ENCODE data around the gene GPRC5D.

Gene GPRC5D

GRCh38 chr12:12936983-12937491 is 14.9 kb downstream of the GPRC5D start:
- TF ChIP-seq SUZ12 (IDR thresholded peaks at IDR 0.05; ENCODE audit: extremely low read depth, insufficient read depth, insufficient read length) (no peak), YY1 (IDR thresholded peaks at IDR 0.05; ENCODE audit: insufficient read depth, insufficient read length) (no peak), ZNF274 (IDR thresholded peaks at IDR 0.05; ENCODE audit: low read depth, low read length) (no peak)
- DNase-seq (ENCODE audit: low read depth, low spot score) = no peak
- no peaks in the 10 kb centered on the region for H3K9me3 ChIP-seq (ENCODE audit: insufficient read depth, low read length)
- no peaks in the 10 kb centered on the region for H3K27me3 ChIP-seq (ENCODE audit: insufficient read depth, insufficient read length)
- H3K4me3 ChIP-seq (ENCODE audit: insufficient read length, low read depth) = no peak overlapping the region
- no peaks in the 10 kb centered on the region for H3K4me1 ChIP-seq (ENCODE audit: insufficient read depth, insufficient read length)
- H3K36me3 ChIP-seq (ENCODE audit: insufficient read depth, insufficient read length, low read length) = no peaks in the 10 kb centered on the region
- H3K9ac ChIP-seq (ENCODE audit: insufficient read length, low read depth) = no peak overlapping the region

- no peaks in the 10 kb centered on the region for H3K4me1 ChIP-seq (ENCODE audit: insufficient read depth, insufficient read length)
- H3K36me3 ChIP-seq (ENCODE audit: insufficient read depth, insufficient read length, low read length) = no peaks in the 10 kb centered on the region
- H3K27me3 ChIP-seq (ENCODE audit: insufficient read depth, insufficient read length) = no peaks in the 10 kb centered on the region
- no peak overlapping the region for H3K4me3 ChIP-seq (ENCODE audit: insufficient read length, low read depth)
- H3K9me3 ChIP-seq (ENCODE audit: insufficient read depth, low read length) = peaks cover 11% of the 10 kb centered on the region; the same call in 1 of the 2 replicates
- no peak for DNase-seq (ENCODE audit: low read depth, low spot score)
- no peak overlapping the region for H3K9ac ChIP-seq (ENCODE audit: insufficient read length, low read depth)
- TF ChIP-seq SUZ12 (IDR thresholded peaks at IDR 0.05; ENCODE audit: extremely low read depth, insufficient read depth, insufficient read length) (no peak), ZNF274 (IDR thresholded peaks at IDR 0.05; ENCODE audit: low read depth, low read length) (no peak), YY1 (IDR thresholded peaks at IDR 0.05; ENCODE audit: insufficient read depth, insufficient read length) (no peak)
Measured at GRCh38 chr12:12934556-12934955, 17.4 kb downstream of the GPRC5D start.

GRCh38 chr12:12933742-12934141 is 18.2 kb downstream of the GPRC5D start:
- no peak overlapping the region for H3K9ac ChIP-seq (ENCODE audit: insufficient read length, low read depth)
- TF ChIP-seq ZNF274 (IDR thresholded peaks at IDR 0.05; ENCODE audit: low read depth, low read length) (no peak), SUZ12 (IDR thresholded peaks at IDR 0.05; ENCODE audit: extremely low read depth, insufficient read depth, insufficient read length) (no peak), YY1 (IDR thresholded peaks at IDR 0.05; ENCODE audit: insufficient read depth, insufficient read length) (no peak)
- H3K4me3 ChIP-seq (ENCODE audit: insufficient read length, low read depth) = no peak overlapping the region
- no peak for DNase-seq (ENCODE audit: low read depth, low spot score)
- H3K4me1 ChIP-seq (ENCODE audit: insufficient read depth, insufficient read length) = no peaks in the 10 kb centered on the region
- H3K9me3 ChIP-seq (ENCODE audit: insufficient read depth, low read length) = peaks cover 11% of the 10 kb centered on the region; the same call in 1 of the 2 replicates
- no peaks in the 10 kb centered on the region for H3K36me3 ChIP-seq (ENCODE audit: insufficient read depth, insufficient read length, low read length)
- H3K27me3 ChIP-seq (ENCODE audit: insufficient read depth, insufficient read length) = no peaks in the 10 kb centered on the region

GRCh38 chr12:12930633-12931219 is 21.2 kb downstream of the GPRC5D start:
- TF ChIP-seq ZNF274 (IDR thresholded peaks at IDR 0.05; ENCODE audit: low read depth, low read length) = no peak
- no peak for TF ChIP-seq SUZ12 (IDR thresholded peaks at IDR 0.05; ENCODE audit: extremely low read depth, insufficient read depth, insufficient read length)
- TF ChIP-seq YY1 (IDR thresholded peaks at IDR 0.05; ENCODE audit: insufficient read depth, insufficient read length) = no peak
- Histone ChIP-seq H3K9ac (ENCODE audit: insufficient read length, low read depth) (no peak overlapping the region), H3K36me3 (ENCODE audit: insufficient read depth, insufficient read length, low read length) (no peaks in the 10 kb centered on the region), H3K27me3 (ENCODE audit: insufficient read depth, insufficient read length) (no peaks in the 10 kb centered on the region), H3K4me1 (ENCODE audit: insufficient read depth, insufficient read length) (no peaks in the 10 kb centered on the region), H3K9me3 (ENCODE audit: insufficient read depth, low read length) (peaks cover 11% of the 10 kb centered on the region; the same call in 1 of the 2 replicates), H3K4me3 (ENCODE audit: insufficient read length, low read depth) (no peak overlapping the region)
- DNase-seq (ENCODE audit: low read depth, low spot score) = no peak

- H3K9ac ChIP-seq (ENCODE audit: insufficient read length, low read depth) = no peak overlapping the region
- H3K36me3 ChIP-seq (ENCODE audit: insufficient read depth, insufficient read length, low read length) = no peaks in the 10 kb centered on the region
- H3K4me3 ChIP-seq (ENCODE audit: insufficient read length, low read depth) = no peak overlapping the region
- H3K9me3 ChIP-seq (ENCODE audit: insufficient read depth, low read length) = peaks cover 11% of the 10 kb centered on the region; the same call in 1 of the 2 replicates
- no peak for DNase-seq (ENCODE audit: low read depth, low spot score)
- no peaks in the 10 kb centered on the region for H3K27me3 ChIP-seq (ENCODE audit: insufficient read depth, insufficient read length)
- TF ChIP-seq YY1 (IDR thresholded peaks at IDR 0.05; ENCODE audit: insufficient read depth, insufficient read length) (no peak), ZNF274 (IDR thresholded peaks at IDR 0.05; ENCODE audit: low read depth, low read length) (no peak), SUZ12 (IDR thresholded peaks at IDR 0.05; ENCODE audit: extremely low read depth, insufficient read depth, insufficient read length) (no peak)
- no peaks in the 10 kb centered on the region for H3K4me1 ChIP-seq (ENCODE audit: insufficient read depth, insufficient read length)
Measured at GRCh38 chr12:12929696-12930095, 22.3 kb downstream of the GPRC5D start.

GRCh38 chr12:12927211-12928079 is 24.5 kb downstream of the GPRC5D start:
- no peak overlapping the region for H3K9ac ChIP-seq (ENCODE audit: insufficient read length, low read depth)
- TF ChIP-seq ZNF274 (IDR thresholded peaks at IDR 0.05; ENCODE audit: low read depth, low read length) (no peak), YY1 (IDR thresholded peaks at IDR 0.05; ENCODE audit: insufficient read depth, insufficient read length) (no peak)
- no peak for DNase-seq (ENCODE audit: low read depth, low spot score)

GRCh38 chr12:12926571-12927071 is 25.3 kb downstream of the GPRC5D start:
- DNase-seq (ENCODE audit: low read depth, low spot score) = no peak
- H3K27me3 ChIP-seq (ENCODE audit: insufficient read depth, insufficient read length) = no peaks in the 10 kb centered on the region

More at GRCh38 chr12:12927211-12928079, 24.5 kb downstream of the GPRC5D start:
- Histone ChIP-seq H3K4me1 (ENCODE audit: insufficient read depth, insufficient read length) (no peaks in the 10 kb centered on the region), H3K27me3 (ENCODE audit: insufficient read depth, insufficient read length) (no peaks in the 10 kb centered on the region), H3K4me3 (ENCODE audit: insufficient read length, low read depth) (peak overlapping the region; percentile 31), H3K9me3 (ENCODE audit: insufficient read depth, low read length) (peaks cover 11% of the 10 kb centered on the region; the same call in 1 of the 2 replicates), H3K36me3 (ENCODE audit: insufficient read depth, insufficient read length, low read length) (no peaks in the 10 kb centered on the region)

More at GRCh38 chr12:12926571-12927071, 25.3 kb downstream of the GPRC5D start:
- Histone ChIP-seq H3K9ac (ENCODE audit: insufficient read length, low read depth) (no peak overlapping the region), H3K4me3 (ENCODE audit: insufficient read length, low read depth) (no peak overlapping the region), H3K9me3 (ENCODE audit: insufficient read depth, low read length) (peaks cover 11% of the 10 kb centered on the region; the same call in 1 of the 2 replicates), H3K4me1 (ENCODE audit: insufficient read depth, insufficient read length) (no peaks in the 10 kb centered on the region), H3K36me3 (ENCODE audit: insufficient read depth, insufficient read length, low read length) (no peaks in the 10 kb centered on the region)
- no peak for TF ChIP-seq SUZ12 (IDR thresholded peaks at IDR 0.05; ENCODE audit: extremely low read depth, insufficient read depth, insufficient read length)
- TF ChIP-seq YY1 (IDR thresholded peaks at IDR 0.05; ENCODE audit: insufficient read depth, insufficient read length) = no peak
- no peak for TF ChIP-seq ZNF274 (IDR thresholded peaks at IDR 0.05; ENCODE audit: low read depth, low read length)

All from NT2/D1 (cell line).